Activated gamma-delta T cell treated with anti-CD3 and anti-CD28 coated beads, Interleukin-2, amount 50 U/mL, for 16 hours (primary cell): Measurements from ENCODE around the gene PGAP1.
"Not testable (repeated sequence)": the region's sequence is repeated elsewhere in the genome, so short reads cannot be mapped to it uniquely, and the experiment has no call there.

Experiments
- DNase-seq: peaks from one replicate; pipeline ENCODE4 v3.0.0-alpha.2; 2020; ENCODE audit warnings: low read depth

PGAP1 gene

DNA sequence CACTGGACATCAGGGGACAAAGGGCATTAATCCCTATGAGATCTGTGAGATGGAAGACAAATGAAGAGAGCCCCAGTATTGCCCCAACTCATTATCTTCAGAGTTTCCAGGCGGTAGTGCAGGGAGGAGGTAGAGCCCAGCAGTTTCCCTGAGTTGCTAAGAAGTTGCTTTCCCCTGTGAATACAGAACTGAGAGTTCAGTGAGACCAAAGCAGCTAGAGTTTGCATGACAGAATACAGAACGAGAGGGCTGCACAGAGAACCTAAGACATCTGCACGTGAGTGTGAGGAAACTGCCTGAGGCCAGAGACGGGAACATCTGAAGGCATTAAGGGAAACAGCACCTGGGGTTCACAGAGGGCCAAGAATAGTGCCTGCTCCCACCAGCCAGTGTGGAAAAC lies 18.1 kb upstream of the PGAP1 start:
- DNase-seq: no peak

DNA sequence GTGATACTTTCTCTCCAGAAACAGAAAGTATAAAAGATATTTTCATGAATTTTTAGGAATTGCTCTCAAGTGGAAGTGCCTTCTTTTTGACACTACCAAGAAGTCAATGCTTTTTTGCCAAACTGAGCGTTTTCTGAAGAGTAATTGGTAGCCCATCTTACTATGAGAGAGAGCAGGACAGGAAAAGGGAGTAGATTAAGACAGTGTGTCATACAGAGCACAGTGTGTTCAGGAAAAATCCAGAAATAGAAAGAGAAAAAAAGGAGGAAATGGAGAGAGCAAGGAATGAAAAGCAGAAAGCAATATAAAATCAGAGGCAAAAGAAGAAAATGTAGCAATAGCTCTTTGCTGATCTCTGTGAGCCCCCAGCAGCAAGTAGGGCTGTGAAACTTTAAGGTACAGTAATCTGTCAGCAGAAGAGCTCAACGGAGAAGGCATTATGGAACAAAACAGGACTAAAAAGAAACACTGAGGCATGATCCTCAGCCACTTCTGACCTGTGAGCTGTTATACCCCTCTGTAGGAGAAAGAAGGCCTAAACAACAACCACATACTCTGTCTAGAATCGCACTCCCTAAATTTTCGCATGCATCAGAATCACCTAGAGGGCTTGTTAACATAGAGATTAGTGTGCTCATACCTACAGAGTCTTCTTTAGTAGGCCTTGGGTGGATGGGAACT lies 15.0 kb upstream of the PGAP1 start:
- DNase-seq: no peak

DNA sequence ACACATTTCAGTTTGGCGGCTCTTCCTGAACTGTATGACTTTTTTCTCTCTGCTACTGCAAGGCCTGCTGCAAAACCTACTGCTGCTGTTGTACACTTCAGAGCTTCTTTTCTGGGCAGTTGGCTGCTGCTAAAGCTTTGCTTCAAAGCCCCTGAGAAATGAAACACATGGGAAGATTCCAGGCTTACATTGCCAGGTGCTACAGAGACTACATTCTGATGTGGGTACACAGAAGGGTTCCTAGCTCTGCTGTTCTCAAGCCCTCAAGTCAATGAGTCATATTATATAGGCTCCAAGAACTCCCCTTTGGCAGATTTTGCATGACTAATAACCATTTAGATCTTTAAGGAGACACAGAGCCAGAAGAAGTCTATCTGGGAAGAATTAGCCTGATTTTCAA lies 12.9 kb upstream of the PGAP1 start:
- no peak for DNase-seq

DNA sequence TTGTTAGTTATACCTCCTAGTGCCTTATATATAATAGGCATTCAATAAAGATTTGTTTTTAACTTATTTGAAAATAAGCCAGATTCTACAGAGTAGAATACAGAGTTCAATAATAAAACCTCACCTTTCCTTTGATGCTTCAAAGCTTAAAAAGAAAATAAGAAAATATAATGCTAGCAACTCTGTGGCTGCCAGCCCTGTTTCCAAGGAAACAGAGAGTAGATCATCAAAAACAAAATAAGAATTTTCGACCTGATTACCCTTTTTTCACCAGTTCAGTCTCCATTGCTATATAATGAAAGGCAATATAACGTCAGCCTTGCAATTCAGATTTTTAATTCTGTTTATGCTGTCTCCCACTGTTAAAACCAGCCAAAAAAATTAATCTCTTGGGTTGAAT lies 8.9 kb upstream of the PGAP1 start:
- no peak for DNase-seq

DNA sequence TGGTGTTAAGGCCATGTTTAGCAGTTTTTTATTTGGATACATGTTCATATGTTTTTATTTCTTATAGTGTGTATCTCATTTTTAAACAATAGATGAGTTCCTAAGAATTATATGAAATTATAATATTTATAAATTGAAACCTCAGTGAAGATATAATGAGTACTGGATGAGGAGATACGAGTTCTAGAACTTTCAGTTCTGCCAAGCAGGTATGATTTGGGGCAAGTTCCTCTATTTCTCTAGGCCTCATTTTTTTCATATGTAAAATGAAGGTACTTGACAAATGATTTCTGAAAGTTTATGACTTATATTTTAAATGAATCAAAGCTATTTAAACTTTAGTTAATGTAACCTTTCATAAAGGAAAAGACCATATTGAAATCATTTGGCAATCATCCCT lies 8.2 kb upstream of the PGAP1 start:
- DNase-seq: no peak

DNA sequence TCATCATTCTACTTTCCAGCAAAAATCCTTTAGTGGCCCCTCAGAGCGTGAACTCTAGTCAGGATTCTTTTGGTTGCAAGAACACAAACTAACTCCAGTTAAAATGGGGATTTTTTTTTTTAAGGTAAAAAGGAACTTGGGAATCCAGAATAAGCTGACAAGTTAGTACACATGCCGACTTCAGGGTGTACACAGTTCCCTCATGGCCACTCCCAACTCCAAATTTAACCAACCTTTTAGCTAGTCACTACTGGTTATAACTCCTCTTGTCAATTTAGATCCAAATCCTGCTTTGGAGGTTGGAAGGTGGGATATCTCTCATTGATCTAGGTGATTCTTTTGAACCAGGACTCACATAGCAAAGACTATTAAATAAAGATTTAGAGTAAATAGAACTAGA lies 5.0 kb upstream of the PGAP1 start:
- no peak for DNase-seq

DNA sequence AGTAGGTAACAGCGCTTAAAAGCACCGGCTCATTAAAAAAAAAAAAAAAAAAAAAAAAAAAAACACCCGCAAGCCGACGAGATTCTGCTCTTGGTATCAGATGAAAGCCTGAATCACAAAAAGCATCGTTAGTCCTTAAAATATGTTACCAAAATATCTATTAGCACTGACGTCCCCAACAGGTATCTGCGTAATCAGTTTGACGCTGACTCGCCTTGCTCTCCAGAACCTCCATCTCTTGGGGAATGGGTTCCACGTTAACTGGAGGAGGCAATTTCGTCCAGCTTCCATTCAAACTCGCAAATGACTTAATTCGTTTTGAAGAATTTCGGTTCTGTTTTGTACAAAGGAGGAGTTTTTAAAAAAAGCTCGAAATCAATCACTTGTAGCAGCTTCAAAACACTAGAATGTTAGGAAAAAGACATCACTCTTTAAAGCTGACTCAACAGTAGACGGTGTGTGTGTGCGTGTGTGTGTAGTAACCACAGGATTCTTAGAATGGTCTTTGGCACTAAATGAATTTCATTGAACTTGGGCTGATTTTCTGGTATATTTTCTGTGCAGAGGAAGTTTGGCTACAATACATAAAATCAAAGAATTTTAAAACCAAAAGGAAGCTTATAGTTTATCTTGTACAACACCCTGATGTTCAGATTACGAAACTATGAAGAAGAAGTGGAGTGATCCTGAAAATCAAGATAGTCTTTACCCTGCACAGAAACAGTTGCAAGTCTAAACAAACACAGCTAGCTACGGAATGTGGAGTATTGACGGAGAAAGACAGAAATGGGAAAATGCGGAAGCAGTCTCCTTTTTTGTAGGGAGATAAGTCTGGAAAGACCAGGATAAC lies 1.1 kb upstream of the PGAP1 start:
- no peak for DNase-seq

DNA sequence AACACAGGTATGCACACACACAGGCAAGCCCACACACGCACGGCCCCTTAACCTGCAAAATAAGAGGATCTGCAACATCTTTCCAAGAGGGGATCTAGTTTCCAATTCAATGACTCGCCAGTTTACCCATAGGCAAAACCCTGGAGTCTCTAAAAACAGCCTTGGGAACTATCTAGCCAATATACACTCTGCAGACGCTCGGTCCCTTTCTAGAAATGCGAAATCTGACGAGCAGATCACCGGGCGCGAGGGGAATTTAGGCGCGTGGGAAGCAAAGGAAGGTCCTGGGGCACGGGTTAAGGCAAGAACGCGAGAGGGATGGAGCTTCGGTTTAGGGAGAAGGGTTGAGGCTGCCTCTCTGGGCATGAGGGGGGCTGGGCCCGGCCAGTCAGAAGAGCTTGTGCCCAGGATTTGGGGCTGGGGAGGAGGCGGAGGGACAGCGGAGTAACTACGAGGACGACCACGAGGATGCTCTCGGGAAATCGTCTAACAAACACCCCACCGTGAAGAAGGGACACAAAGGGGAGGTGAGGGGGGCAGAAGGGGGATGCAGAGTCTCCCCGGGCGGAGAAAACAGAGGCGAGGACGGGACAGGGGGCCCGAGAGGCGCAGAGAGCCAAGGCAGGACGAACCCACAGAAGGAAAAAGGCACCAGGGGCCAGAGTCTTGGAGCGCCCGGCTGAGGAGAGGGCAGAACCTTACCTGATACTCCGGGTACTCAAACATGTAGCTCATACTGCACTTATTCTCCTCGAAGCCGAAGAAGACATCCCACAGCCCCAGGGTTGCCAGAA lies 542 bp downstream of the PGAP1 start:
- no peak for DNase-seq

DNA sequence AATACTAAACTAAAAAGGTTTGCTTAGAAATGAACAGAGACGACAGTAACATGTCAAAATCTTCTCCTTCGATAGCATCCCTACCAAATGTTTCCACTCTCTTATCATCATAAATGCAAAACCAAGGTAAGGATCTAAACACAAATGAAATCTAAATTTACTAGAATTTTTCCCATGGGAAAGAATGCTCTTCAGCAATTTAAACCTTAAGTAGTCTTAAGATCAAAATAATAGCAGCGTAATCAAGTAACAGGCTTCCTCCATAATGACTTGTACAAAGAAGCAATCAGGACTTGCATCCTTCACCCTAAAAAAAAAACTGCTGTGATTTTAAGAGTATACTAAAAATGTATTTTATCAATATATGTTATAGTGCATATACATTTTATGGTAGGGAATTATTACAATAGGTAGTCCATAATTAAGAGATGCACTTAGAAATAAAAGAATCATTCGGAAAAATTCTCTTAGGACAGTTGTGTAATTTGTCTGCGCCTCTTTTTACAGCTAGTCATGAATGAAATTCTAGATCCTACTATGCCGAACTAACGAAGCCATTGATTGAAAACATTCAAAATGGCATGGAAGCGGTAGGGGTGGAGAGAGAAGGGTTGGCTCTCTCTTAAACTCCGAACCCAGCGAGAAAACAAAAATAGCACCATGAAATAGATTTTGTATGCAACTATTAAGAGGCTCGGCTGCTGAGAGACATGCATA lies 1.3 kb downstream of the PGAP1 start:
- no peak for DNase-seq

DNA sequence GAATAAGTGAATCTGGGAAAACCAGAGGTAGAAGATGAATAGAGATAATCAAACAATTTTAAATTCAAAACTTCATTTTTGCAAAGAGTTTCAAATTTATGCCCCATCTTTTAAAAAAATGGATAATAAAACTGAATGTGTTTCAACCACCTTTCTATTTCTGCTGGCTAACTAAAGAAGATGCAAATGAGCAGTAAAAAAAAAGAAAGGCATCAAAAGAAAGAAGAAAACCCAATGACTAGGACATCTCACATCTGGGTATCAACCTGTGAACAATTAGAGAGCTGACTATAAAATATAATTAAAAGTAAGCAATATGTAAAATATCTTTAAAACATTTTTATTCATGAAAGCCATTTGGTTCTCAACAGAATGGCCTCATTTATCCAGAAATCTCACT lies 2.5 kb downstream of the PGAP1 start:
- DNase-seq: no peak

DNA sequence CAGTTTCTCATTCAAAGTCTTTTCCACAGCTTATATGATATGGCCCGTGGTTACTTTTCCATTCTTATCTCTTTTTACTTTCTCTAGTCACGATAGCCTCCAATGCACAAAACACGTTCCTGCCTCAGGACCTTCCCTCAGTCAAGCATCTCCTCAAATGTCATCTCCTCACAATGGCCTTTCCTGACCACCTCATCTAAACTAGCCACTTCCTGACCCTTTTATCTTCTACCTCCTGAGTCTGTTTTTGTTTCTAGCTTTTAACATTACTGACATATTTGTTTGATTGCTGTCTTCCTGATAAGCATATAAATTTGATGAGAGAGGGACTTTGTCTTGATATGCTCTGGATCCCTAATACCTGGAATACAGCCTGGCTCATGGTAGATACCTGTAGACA lies 7.6 kb downstream of the PGAP1 start:
- DNase-seq: no peak

DNA sequence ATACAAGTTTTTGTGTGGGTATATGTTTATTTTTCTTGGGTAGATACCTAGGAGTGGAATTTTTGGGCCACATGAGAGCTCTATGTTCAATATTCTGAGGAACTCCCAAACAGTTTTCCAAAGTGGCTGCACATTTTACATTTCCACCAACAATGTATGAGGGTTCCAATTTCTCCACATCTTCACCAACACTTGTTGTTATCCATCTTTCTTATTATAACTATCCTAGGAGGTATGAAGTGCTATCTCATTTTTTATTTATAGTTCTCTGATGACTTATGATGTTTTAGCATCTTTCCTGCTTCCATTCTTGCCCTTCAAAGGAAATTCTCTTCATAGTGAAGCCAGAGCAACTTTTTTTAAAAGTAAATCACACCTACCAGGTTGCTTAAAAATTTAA lies 8.7 kb downstream of the PGAP1 start:
- DNase-seq: no peak

DNA sequence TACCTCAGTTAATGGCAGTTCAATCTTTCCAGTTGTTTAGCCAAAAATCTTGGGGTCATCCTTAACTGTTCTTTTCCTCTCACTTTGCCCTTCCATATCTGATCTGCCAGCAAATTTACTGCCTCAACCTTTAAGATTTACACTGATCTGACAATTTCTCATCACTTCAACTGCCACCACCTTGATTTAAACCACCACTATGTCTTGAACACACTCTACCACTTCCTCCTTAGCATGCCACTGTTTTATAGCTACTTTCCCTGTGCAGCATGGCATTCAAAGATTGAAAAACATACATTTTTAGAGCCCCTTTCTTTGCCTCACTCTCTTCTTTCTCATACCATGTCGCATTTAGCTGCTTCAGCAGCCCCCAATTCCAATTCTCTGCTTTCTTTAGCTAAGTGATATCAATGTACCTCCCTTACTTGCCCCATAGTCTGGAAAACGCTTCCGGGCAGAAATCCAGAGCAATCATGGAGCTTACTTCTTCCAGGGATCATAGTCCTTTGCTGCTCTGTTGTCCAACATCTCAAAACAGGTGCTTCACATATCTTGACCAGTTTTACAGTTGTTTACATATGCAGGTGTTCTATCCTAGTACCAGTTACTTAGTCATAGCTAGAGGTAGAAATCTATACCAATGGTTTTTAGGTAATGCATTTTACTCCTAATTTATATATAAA lies 10.9 kb downstream of the PGAP1 start:
- DNase-seq: no peak

DNA sequence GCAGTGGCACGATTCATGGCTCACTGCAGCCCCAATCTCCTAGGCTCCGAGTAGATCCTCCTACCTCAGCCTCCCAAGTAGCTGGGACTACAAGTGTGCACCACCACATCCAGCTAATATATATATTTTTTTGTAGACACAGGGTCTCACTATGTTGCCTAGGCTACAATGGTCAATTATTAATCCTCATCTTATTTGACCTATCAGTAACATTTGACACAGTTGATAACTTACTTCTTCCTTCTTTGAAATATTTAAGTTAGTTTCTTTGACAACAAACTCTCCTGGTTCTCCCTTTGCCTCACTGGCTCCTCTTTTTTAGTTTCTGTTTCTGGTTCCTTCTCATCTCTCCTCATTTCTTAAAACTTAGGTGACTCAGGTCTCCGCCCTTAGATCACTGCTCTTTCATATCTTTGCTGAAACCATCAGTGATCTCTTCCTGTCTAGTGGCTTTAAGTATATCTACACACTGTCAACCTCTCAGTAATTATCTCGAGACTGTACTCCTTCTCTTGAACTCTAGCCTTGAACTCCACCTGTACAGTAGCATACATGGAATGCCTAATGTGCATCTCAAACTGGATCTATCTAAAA lies 11.5 kb downstream of the PGAP1 start:
- DNase-seq: no peak

DNA sequence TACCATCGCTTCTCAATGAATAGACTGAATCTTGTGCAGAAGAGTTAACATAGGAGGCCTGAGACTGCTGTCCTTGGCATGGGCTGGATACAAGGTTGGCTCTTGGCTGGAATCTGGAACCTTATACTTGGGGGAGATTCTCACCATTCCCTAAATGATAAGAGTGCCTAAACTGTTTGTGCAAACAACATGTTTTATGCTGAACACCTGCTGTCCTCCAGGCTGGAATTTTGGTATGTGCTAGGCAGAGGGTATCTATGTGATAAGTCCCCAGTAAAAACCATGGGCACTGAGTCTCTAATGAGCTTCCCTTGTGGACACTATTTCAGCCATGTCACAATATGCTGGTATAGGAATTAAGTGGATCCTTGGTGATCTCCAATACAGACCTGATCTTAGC lies 12.8 kb downstream of the PGAP1 start:
- DNase-seq: no peak

DNA sequence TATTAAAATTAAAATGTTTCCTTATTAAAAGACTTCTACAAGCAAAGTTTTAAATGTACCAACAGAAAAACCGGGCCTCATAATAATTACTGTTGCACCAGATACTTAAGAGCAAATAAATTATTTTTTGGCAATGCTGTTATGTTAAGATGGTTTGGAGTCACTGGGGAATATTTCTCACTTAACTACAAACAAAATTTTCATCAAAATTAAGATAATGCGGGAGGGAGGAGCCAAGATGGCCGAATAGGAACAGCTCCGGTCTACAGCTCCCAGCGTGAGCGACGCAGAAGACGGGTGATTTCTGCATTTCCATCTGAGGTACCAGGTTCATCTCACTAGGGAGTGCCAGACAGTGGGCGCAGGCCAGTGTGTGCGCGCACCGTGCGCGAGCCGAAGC lies 21.1 kb downstream of the PGAP1 start:
- DNase-seq: not testable (repeated sequence)

DNA sequence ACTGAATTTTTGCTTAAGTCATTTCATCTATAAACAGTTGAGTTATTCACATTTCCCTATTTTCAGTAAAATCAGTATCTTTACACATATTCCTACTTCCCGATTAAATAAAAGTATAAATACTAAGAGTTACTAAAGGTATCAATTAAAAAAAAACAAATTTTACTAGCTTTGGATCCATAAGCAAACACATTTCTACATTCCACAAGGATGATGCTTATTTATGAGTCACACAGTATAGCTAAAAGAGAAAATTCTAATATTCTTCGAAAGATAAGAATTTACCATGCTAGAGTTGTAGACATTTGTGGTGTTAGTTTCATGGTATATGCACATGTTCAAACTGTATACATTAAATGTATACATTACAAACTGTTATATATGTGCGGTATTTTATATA lies 23.7 kb downstream of the PGAP1 start:
- no peak for DNase-seq

DNA sequence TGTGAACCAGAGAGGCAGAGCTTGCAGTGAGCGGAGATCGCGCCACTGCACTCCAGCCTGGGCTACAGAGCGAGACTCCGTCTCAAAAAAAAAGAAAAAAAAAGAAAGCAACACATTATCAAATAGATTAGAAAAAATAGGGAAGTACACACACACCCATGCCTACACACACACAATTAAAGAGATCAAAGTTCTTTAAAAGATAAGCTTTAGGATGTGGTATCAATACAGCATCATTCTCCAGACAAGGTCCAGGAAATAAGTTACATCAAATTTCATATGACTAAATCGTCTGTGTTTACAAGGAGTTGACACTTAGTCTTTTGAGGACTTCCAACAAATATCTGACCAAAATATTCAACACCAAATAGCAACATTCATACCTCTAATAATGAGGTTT lies 25.7 kb downstream of the PGAP1 start:
- DNase-seq: no peak

DNA sequence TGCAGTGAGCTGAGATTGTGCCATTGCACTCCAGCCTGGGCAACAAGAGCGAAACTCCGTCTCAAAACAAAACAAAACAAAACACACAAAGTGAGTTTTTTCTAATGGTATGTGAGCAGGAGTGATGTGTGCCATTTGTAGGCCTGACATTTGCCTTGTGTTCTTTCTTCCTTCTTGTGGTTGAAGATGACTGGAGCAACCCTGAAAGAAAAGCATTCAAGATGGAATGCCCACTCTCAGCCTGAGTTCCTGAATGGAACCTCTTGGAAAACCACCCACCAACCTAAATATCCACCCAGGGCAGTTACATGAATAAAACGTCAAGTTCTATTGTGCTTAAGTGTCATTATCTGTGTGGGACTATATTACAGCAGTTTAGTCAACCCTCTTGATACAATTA lies 26.5 kb downstream of the PGAP1 start:
- DNase-seq: no peak

DNA sequence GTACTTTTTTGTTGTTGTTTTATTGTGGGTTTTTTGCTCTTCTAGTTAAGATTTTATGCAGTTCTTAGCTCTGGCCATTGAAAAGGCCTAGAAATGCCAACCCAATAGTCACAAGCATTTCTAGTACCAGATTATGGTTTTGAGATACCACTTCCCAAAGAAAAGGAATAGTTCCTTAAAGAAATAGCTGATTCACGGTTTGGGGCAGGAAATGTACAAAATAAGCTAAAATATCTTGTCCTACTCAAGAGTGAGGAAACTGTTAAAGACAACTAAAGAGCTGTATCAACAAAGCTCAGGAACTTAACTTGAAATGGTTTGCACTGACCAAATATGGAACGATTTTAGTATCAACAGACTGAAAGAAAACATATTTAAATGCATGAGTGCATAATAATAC lies 35.4 kb downstream of the PGAP1 start:
- no peak for DNase-seq

DNA sequence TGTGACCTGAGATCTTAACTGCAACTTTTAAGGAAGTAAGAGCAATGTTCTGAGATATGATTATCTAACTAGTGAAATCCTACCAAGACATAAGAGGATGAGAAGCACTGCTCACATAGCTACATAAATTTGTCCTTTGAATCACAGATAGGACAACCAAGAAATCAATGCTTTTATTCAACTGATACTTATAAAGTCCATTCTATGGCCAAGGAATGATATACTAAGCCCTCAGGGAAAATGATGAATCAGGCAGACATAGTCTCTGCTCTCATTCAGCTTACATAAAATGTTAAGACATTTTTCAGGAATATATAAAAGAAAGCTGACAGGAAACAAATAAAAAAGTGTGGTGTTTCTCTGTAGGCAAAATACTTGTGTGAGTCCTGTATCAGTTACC lies 39.1 kb downstream of the PGAP1 start:
- no peak for DNase-seq
